ENCODE measurements around the gene PTGES2.

PTGES2 gene

DNA sequence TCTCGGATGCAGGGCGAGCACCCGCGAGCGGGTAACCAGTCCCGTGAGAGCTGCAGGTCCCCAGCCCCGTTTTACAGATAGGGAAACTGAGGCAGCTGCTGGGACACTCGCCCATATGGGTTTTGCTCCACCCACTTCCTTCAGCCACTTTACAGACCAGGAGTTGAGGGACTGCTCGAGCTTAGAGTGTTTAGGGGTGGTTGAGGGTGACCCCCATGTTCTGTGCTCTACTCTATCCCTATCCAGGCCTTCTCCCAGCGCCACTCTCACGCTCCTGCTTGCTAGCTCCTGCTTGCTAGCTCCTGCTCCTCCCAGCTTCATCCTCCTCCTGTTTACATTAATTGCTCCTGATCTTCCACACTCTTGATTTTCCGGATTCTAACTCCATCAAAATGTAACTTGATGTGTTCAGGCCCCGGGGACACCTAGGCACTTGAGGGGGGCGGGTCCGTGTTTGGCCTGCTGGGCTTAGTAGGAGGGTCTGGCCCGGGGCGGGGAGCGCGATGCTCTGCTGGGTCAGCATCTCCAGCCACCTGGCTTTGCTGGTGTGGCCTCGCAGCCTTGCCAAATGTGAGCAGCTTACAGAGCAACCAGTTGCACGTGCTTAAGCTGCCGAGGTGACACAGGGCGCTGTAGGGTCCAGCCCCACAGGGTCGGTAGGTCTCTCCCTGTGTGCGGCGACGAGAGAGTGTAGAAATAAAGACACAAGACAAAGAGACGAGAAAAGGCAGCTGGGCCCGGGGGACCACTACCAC, 1.5 kb upstream of the PTGES2 start:
- Histone ChIP-seq H3K4me2 (ENCODE audit: low read length) (peak overlapping the region; percentile 88), H3K27ac (ENCODE audit: low read depth, low read length) (no peak overlapping the region), H3F3A (ENCODE audit: control insufficient read depth, insufficient read depth) (no peaks in the 10 kb centered on the region), H3K79me2 (ENCODE audit: control insufficient read depth, low read length) (peaks cover 34% of the 10 kb centered on the region), H3K27me3 (ENCODE audit: control insufficient read depth, low read length) (peaks cover 15% of the 10 kb centered on the region), H3K9me2 (replicated peaks; ENCODE audit: control insufficient read depth, low read length) (no peaks in the 10 kb centered on the region), H3K36me3 (ENCODE audit: control insufficient read depth, low read length) (peaks cover 25% of the 10 kb centered on the region), H4K20me1 (ENCODE audit: control insufficient read depth, insufficient read depth, low read depth, low read length) (peaks cover 6% of the 10 kb centered on the region; the same call in 1 of the 2 replicates), H3K4me1 (ENCODE audit: control insufficient read depth, low read length) (peaks cover 24% of the 10 kb centered on the region), H3K4me3 (ENCODE audit: low read length) (peak overlapping the region; percentile 92), H3K9me3 (ENCODE audit: control insufficient read depth, insufficient read depth, low read length) (no peaks in the 10 kb centered on the region)
- TF ChIP-seq EZH2phosphoT487 (IDR thresholded peaks at IDR 0.05; ENCODE audit: borderline replicate concordance, low read length), result no peak
- TF ChIP-seq, protein P1, sequence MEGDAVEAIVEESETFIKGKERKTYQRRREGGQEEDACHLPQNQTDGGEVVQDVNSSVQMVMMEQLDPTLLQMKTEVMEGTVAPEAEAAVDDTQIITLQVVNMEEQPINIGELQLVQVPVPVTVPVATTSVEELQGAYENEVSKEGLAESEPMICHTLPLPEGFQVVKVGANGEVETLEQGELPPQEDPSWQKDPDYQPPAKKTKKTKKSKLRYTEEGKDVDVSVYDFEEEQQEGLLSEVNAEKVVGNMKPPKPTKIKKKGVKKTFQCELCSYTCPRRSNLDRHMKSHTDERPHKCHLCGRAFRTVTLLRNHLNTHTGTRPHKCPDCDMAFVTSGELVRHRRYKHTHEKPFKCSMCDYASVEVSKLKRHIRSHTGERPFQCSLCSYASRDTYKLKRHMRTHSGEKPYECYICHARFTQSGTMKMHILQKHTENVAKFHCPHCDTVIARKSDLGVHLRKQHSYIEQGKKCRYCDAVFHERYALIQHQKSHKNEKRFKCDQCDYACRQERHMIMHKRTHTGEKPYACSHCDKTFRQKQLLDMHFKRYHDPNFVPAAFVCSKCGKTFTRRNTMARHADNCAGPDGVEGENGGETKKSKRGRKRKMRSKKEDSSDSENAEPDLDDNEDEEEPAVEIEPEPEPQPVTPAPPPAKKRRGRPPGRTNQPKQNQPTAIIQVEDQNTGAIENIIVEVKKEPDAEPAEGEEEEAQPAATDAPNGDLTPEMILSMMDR (IDR thresholded peaks at IDR 0.05; ENCODE audit: low read depth, low read length, poor library complexity, severe bottlenecking), result no peak

DNA sequence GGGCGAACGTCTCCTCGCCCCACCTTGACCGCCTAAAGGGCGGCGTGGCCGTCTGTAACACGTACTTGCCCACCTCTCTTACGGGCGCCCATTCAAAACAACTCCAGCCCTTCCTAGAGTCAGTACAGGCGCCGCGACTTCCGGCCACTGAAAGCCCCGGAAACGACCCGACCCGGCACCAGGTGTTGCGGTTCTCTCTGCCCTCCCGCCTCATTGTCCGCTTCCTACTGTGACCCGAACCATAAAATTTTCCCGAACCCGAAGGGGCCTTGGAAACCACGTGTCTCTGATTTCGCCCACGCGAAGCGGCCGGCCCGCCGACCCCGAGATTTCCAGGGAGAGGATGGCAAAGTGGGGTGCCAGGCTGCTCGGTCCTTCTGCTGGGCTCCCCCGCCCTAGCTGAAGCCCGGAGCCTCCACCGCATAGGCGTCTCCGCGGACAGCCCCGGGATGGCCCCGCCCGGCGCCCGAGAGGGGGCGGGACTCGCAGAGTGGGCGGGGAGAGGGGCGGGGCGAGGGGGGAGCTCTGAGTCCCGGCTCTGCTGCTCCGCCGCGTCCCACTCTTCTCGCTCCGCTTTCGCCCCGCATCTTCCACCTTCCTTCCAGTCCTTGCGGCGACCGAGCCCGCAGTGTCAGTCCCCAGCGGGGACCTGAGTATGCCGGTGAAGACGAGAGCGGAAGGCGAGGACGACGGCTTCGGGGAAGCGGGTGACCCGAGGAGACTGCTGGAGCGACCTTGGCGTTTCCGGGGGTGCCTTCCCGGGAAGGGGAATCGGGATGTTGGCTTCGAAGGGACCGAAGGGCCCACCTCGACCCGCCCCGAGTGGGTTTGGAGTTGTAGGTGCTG, 684 bp upstream of the PTGES2 start:
- H3K4me2 ChIP-seq (ENCODE audit: low read length), result peak overlapping the region; percentile 88
- no peaks in the 10 kb centered on the region for H3K9me3 ChIP-seq (ENCODE audit: control insufficient read depth, insufficient read depth, low read length)
- H3K4me1 ChIP-seq (ENCODE audit: control insufficient read depth, low read length), result peaks cover 24% of the 10 kb centered on the region
- H3K27ac ChIP-seq (ENCODE audit: low read depth, low read length), result peak overlapping the region; percentile 93
- H3K79me2 ChIP-seq (ENCODE audit: control insufficient read depth, low read length), result peaks cover 34% of the 10 kb centered on the region
- H3K36me3 ChIP-seq (ENCODE audit: control insufficient read depth, low read length), result peaks cover 32% of the 10 kb centered on the region
- peaks cover 6% of the 10 kb centered on the region; the same call in 1 of the 2 replicates for H4K20me1 ChIP-seq (ENCODE audit: control insufficient read depth, insufficient read depth, low read depth, low read length)
- peaks cover 7% of the 10 kb centered on the region for H3K27me3 ChIP-seq (ENCODE audit: control insufficient read depth, low read length)
- no peaks in the 10 kb centered on the region for H3K9me2 ChIP-seq (replicated peaks; ENCODE audit: control insufficient read depth, low read length)
- TF ChIP-seq EZH2phosphoT487 (IDR thresholded peaks at IDR 0.05; ENCODE audit: borderline replicate concordance, low read length), result no peak
- TF ChIP-seq, protein P1 (IDR thresholded peaks at IDR 0.05; ENCODE audit: low read depth, low read length, poor library complexity, severe bottlenecking), result no peak
- H3K4me3 ChIP-seq (ENCODE audit: low read length), result peak overlapping the region; percentile 92
- no peaks in the 10 kb centered on the region for H3F3A ChIP-seq (ENCODE audit: control insufficient read depth, insufficient read depth)

DNA sequence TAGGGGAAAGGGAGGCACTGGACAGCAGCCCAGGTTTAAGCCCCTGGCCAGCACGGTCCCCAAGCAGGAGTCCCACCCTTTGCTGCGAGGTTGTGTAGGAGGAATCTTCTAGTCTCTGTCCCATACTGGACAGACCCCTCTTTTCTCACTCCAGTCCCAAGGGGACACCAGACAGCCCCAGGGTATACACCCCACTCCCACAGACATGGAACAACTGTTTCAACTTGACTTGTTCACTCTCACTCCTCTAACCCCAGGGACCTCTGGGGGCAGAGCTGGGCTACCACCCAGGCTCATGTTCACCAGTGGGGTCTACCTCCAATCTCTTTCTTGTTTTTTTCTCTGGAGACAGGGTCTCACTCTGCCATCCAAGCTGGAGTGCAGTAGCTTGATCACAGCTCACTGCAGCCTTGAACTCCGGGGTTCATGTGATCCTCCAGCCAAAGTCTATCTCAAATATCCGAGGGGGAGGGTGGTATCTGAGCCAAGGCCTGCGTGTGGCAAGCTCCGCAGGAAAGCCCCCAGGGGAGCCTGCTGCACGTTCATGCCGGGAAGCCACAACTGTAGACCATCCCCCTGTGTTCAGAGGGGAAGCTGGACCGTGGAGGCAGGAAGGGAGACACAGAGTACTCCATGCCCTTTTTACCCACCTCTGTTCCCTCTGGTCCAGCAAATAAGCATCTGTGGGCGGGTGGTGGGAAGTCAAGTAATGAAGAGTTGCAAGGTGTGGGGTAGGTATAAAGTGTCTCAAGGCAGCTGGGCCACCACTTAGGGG, 1.8 kb downstream of the PTGES2 start:
- Histone ChIP-seq H3K79me2 (ENCODE audit: control insufficient read depth, low read length) (peaks cover 34% of the 10 kb centered on the region), H3F3A (ENCODE audit: control insufficient read depth, insufficient read depth) (no peaks in the 10 kb centered on the region), H3K4me2 (ENCODE audit: low read length) (peak overlapping the region; percentile 88), H3K9me3 (ENCODE audit: control insufficient read depth, insufficient read depth, low read length) (no peaks in the 10 kb centered on the region), H3K4me3 (ENCODE audit: low read length) (peak overlapping the region; percentile 92), H3K4me1 (ENCODE audit: control insufficient read depth, low read length) (peaks cover 24% of the 10 kb centered on the region), H3K27me3 (ENCODE audit: control insufficient read depth, low read length) (no peaks in the 10 kb centered on the region), H3K27ac (ENCODE audit: low read depth, low read length) (peak overlapping the region; percentile 3), H3K9me2 (replicated peaks; ENCODE audit: control insufficient read depth, low read length) (no peaks in the 10 kb centered on the region), H3K36me3 (ENCODE audit: control insufficient read depth, low read length) (peaks cover 53% of the 10 kb centered on the region), H4K20me1 (ENCODE audit: control insufficient read depth, insufficient read depth, low read depth, low read length) (peaks cover 6% of the 10 kb centered on the region; the same call in 1 of the 2 replicates)
- TF ChIP-seq EZH2phosphoT487 (IDR thresholded peaks at IDR 0.05; ENCODE audit: borderline replicate concordance, low read length), result no peak
- TF ChIP-seq, protein P1 (IDR thresholded peaks at IDR 0.05; ENCODE audit: low read depth, low read length, poor library complexity, severe bottlenecking), result no peak
